Activated CD4-positive, alpha-beta T cell treated with anti-CD3 and anti-CD28 coated beads, Interleukin-2, amount 10 ng/mL, durations not matched to agents 24 days and 14 days (primary cell): ENCODE results near the gene CYLC1. TPM values are rescaled to one million over a fixed set of nuclear protein-coding genes. Genes with fewer than 3 reads are reported as not detected.

Experiments
- DNase-seq: peaks from one replicate; pipeline ENCODE4 v3.0.0; 2022
- H3K27ac Mint-ChIP-seq: one replicate; pipeline ENCODE4 v1.8.0; 2022; ENCODE audit warnings: mild to moderate bottlenecking, mixed read lengths
- H3K27me3 Mint-ChIP-seq: one replicate; pipeline ENCODE4 v1.8.0; 2022; ENCODE audit warnings: mixed read lengths
- H3K36me3 Mint-ChIP-seq: one replicate; pipeline ENCODE4 v1.8.0; 2022; ENCODE audit warnings: low read depth, mild to moderate bottlenecking, mixed read lengths
- H3K4me1 Mint-ChIP-seq: one replicate; pipeline ENCODE4 v1.8.0; 2021; ENCODE audit warnings: mixed read lengths
- H3K4me3 Mint-ChIP-seq: one replicate; pipeline ENCODE4 v1.8.0; 2022; ENCODE audit warnings: mild to moderate bottlenecking, moderate library complexity, mixed read lengths
- H3K9me3 Mint-ChIP-seq: one replicate; pipeline ENCODE4 v1.8.0; 2021; ENCODE audit warnings: mixed read lengths
- intact Hi-C: fragments of 100-400 bp; cut with micrococcal nuclease; formaldehyde crosslinking; loops from one replicate; pipeline ENCODE4 v1.15.1; 2023
- total RNA-seq: library from RNA; stranded (reverse); gene quantifications from 2 replicates; pipeline ENCODE4 v1.2.3, GENCODE V29; 2022

The CYLC1 gene
- not detected in 2 replicates for total RNA-seq

- H3K27ac Mint-ChIP-seq, result no peak within 1 kb of the TSS
- DNase-seq, result no peak
- intact Hi-C loops, result no loop called here
- no peaks in the 10 kb centered on the region for H3K27me3 Mint-ChIP-seq
- H3K9me3 Mint-ChIP-seq, result no peaks in the 10 kb centered on the region
- H3K36me3 Mint-ChIP-seq, result no peaks in the 10 kb centered on the region
- no peak within 1 kb of the TSS for H3K4me3 Mint-ChIP-seq
- no peaks in the 10 kb centered on the region for H3K4me1 Mint-ChIP-seq
Observed at GRCh38 chrX:83860846-83861245, at the start of gene CYLC1. Gene CYLC1, plus strand, starts transcription at chrX:83861146. Its CDS starts 37 bp downstream, at chrX:83861183.

GRCh38 chrX:83819304-83819703 is 41.6 kb upstream of the CYLC1 start:
- H3K9me3 Mint-ChIP-seq, result no peaks in the 10 kb centered on the region
- H3K27ac Mint-ChIP-seq, result no peak overlapping the region
- no peaks in the 10 kb centered on the region for H3K36me3 Mint-ChIP-seq
- H3K4me3 Mint-ChIP-seq, result no peak overlapping the region
- intact Hi-C loops, result no loop called here
- no peaks in the 10 kb centered on the region for H3K4me1 Mint-ChIP-seq
- no peak for DNase-seq
- no peaks in the 10 kb centered on the region for H3K27me3 Mint-ChIP-seq

- Mint-ChIP-seq H3K4me3 (no peak overlapping the region), H3K36me3 (no peaks in the 10 kb centered on the region), H3K27ac (no peak overlapping the region), H3K4me1 (no peaks in the 10 kb centered on the region), H3K9me3 (no peaks in the 10 kb centered on the region), H3K27me3 (no peaks in the 10 kb centered on the region)
- DNase-seq, result no peak
- intact Hi-C loops, result no loop called here
Observed at GRCh38 chrX:83829874-83830273, 31.1 kb upstream of the CYLC1 start.

GRCh38 chrX:83845397-83845796 is 15.5 kb upstream of the CYLC1 start:
- Mint-ChIP-seq H3K4me1 (no peaks in the 10 kb centered on the region), H3K4me3 (no peak overlapping the region), H3K9me3 (no peaks in the 10 kb centered on the region), H3K36me3 (no peaks in the 10 kb centered on the region), H3K27me3 (no peaks in the 10 kb centered on the region), H3K27ac (no peak overlapping the region)
- intact Hi-C loops, result no loop called here
- peak; percentile 54 for DNase-seq

GRCh38 chrX:83847339-83847738 is 13.6 kb upstream of the CYLC1 start:
- no peak for DNase-seq
- no peaks in the 10 kb centered on the region for H3K9me3 Mint-ChIP-seq
- H3K4me1 Mint-ChIP-seq, result no peaks in the 10 kb centered on the region
- H3K27ac Mint-ChIP-seq, result no peak overlapping the region
- intact Hi-C loops, result no loop called here
- no peaks in the 10 kb centered on the region for H3K36me3 Mint-ChIP-seq
- H3K27me3 Mint-ChIP-seq, result no peaks in the 10 kb centered on the region
- no peak overlapping the region for H3K4me3 Mint-ChIP-seq

GRCh38 chrX:83888585-83888984 is 27.6 kb downstream of the CYLC1 start:
- Mint-ChIP-seq H3K4me3 (no peak overlapping the region), H3K4me1 (no peaks in the 10 kb centered on the region), H3K27ac (no peak overlapping the region), H3K27me3 (no peaks in the 10 kb centered on the region), H3K9me3 (no peaks in the 10 kb centered on the region), H3K36me3 (no peaks in the 10 kb centered on the region)
- DNase-seq, result no peak
- intact Hi-C loops, result no loop called here

GRCh38 chrX:83892433-83892832 is 31.5 kb downstream of the CYLC1 start:
- H3K4me1 Mint-ChIP-seq, result no peaks in the 10 kb centered on the region
- intact Hi-C loops, result no loop called here
- H3K27me3 Mint-ChIP-seq, result no peaks in the 10 kb centered on the region

GRCh38 chrX:83906921-83907320 is 46.0 kb downstream of the CYLC1 start:
- intact Hi-C loops, result no loop called here
- Mint-ChIP-seq H3K4me1 (no peaks in the 10 kb centered on the region), H3K27me3 (no peaks in the 10 kb centered on the region)

More at GRCh38 chrX:83892433-83892832, 31.5 kb downstream of the CYLC1 start:
- Mint-ChIP-seq H3K27ac (no peak overlapping the region), H3K9me3 (no peaks in the 10 kb centered on the region), H3K4me3 (no peak overlapping the region), H3K36me3 (no peaks in the 10 kb centered on the region)
- no peak for DNase-seq

GRCh38 chrX:83916525-83916924 is 55.6 kb downstream of the CYLC1 start:
- intact Hi-C loops, result no loop called here
- Mint-ChIP-seq H3K4me3 (no peak overlapping the region), H3K27me3 (no peaks in the 10 kb centered on the region), H3K9me3 (no peaks in the 10 kb centered on the region), H3K4me1 (no peaks in the 10 kb centered on the region), H3K36me3 (no peaks in the 10 kb centered on the region), H3K27ac (no peak overlapping the region)
- DNase-seq, result no peak

More at GRCh38 chrX:83906921-83907320, 46.0 kb downstream of the CYLC1 start:
- no peak overlapping the region for H3K4me3 Mint-ChIP-seq
- H3K36me3 Mint-ChIP-seq, result no peaks in the 10 kb centered on the region
- no peaks in the 10 kb centered on the region for H3K9me3 Mint-ChIP-seq
- no peak for DNase-seq
- H3K27ac Mint-ChIP-seq, result no peak overlapping the region

GRCh38 chrX:83934220-83934619 is 73.3 kb downstream of the CYLC1 start:
- Mint-ChIP-seq H3K36me3 (no peaks in the 10 kb centered on the region), H3K9me3 (no peaks in the 10 kb centered on the region), H3K4me1 (no peaks in the 10 kb centered on the region), H3K4me3 (no peak overlapping the region), H3K27ac (no peak overlapping the region), H3K27me3 (no peaks in the 10 kb centered on the region)
- intact Hi-C loops, result no loop called here
- no peak for DNase-seq
